HL-60 (cell line): ENCODE results near the gene MAP2K2.
"Not testable (repeated sequence)": the region's sequence is repeated elsewhere in the genome, so short reads cannot be mapped to it uniquely, and the experiment has no call there.

Experiments
- DNase-seq, 2 experiments: peaks; one replicate each; pipeline ENCODE4 v3.0.0-alpha.2; 2010 to 2020; ENCODE audit warnings: low read depth in 1 of 2, low spot score in 1 of 2
- H3K27ac ChIP-seq: fragments of 250-450 bp; sonication (Bioruptor Pico); replicated peaks from 2 replicates; pipeline ENCODE4 v1.5.1; 2020; ENCODE audit warnings: mild to moderate bottlenecking, moderate library complexity
- H3K27me3 ChIP-seq: fragments of 250-450 bp; sonication (Bioruptor Pico); 2 replicates; pipeline ENCODE4 v1.5.1; 2021; ENCODE audit warnings: mild to moderate bottlenecking, moderate library complexity; ENCODE audit not compliant: insufficient read depth, poor library complexity, severe bottlenecking
- H3K4me3 ChIP-seq: replicated peaks from 2 replicates; pipeline ENCODE4 v1.5.1; 2011; ENCODE audit warnings: mild to moderate bottlenecking, control low read depth, low read length; ENCODE audit not compliant: insufficient read depth
- CTCF ChIP-seq: IDR thresholded peaks from one replicate; pipeline ENCODE4 v1.5.1; 2011; ENCODE audit warnings: low read length, control low read depth, inconsistent platforms; ENCODE audit not compliant: insufficient read depth
- GABPA ChIP-seq: IDR thresholded peaks from 2 replicates; pipeline ENCODE4 v1.6.1; 2012; ENCODE audit warnings: low read depth
- POLR2AphosphoS5 ChIP-seq: IDR thresholded peaks from 2 replicates; pipeline ENCODE4 v1.6.1; 2012; ENCODE audit warnings: low read depth
- SPI1 ChIP-seq: IDR thresholded peaks from 2 replicates; pipeline ENCODE4 v1.6.1; 2012; ENCODE audit warnings: low read depth, mild to moderate bottlenecking, borderline replicate concordance
- TF ChIP-seq, protein P1 (sequence below): IDR thresholded peaks from 2 replicates; pipeline ENCODE4 v1.6.1; 2012; ENCODE audit warnings: low read depth; ENCODE audit not compliant: insufficient replicate concordance

MAP2K2 gene

DNA sequence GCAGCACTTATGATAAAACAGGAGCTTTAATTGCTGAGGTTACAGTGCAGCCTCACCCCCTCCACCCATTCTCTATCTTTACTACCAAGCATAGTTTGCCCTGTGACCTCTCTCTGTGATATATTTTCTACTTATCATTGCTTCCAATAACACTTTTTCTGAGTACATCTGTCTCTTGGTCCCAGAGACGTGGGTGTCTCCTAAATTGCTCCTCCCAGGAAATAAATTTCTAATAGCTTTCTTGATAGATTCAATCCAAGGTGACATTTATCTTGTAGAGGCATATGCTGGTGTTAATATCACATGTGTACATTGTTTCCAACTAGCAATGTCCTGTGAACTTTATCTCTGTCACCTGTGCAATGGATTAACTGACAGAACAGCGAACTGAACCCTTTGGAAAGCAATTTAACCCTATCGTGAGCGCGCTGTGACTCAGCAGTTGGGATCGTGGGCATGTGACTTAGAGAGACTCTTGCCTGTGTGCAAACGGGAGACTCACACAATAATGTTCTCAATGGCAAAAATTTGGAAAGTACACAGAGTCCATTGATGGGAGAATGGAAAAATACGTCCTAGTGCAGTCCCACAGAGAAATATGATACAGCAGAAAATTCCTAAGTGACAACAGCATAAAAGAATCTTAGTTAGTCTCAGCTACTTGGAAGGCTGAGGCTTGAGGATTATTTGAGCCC lies 7.0 kb upstream of the MAP2K2 start:
- no peak overlapping the region for H3K27ac ChIP-seq
- no peak for DNase-seq
- H3K4me3 ChIP-seq = no peak overlapping the region
- H3K27me3 ChIP-seq = no peaks in the 10 kb centered on the region
- TF ChIP-seq POLR2AphosphoS5 (no peak), CTCF (no peak)

DNA sequence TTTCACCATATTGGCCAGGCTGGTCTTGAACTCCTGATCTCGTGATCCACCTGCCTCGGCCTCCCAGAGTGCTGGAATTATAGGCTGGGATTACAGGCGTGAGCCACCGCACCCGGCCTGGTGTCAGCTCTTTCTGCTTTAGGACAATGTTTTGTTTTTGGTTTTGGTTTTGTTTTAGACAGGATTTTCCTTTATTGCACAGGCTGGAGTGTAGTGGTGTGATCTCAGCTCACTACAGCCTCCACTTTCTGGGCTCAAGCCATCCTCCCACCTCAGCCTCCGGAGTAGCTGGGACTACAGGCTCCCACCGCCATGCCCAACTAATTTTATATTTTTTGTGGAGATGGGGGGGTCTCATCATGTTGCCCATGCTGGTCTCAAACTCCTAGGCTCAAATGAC lies 5.1 kb upstream of the MAP2K2 start:
- DNase-seq, H3K4me3 ChIP-seq, H3K27me3 ChIP-seq, H3K27ac ChIP-seq: not testable (repeated sequence)

DNA sequence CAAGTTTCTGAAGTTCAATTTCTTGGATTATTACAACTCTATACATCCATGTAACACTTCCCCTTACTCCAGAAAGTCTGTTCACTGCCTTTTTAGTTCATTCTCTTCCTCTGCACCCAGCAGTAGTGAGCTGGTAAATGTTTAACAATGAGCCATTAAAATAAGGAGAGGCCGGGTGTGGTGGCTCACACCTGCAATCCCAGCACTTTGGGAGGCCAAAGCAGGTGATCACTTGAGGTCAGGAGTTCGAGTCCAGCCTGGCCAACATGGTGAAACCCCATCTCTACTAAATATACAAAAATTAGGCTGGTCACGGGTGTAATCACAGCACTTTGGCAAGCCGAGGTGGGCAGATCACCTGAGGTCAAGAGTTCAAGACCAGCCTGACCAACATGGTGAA lies 3.4 kb upstream of the MAP2K2 start:
- H3K27ac ChIP-seq, H3K4me3 ChIP-seq, H3K27me3 ChIP-seq: not testable (repeated sequence)

DNA sequence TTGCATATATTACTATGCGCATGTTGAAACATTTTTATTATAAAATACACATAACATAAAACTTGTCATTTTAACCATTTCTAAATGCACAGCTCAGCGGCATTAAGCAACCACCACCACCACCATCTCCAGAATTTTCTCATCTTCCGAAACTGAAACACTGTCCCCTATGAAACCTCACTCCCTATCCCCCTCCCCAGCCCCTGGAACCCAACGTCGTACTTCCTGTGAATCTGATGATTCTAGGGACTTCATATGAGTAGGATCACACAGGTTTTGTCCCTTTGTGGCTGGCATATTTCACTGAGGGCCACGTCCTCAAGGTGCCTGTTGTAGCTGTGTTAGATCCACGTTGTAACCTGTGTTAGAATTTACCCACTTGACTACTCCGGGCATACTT lies 716 bp upstream of the MAP2K2 start:
- no peak overlapping the region for H3K4me3 ChIP-seq
- H3K27ac ChIP-seq = peak overlapping the region; percentile 48
- TF ChIP-seq, protein P1, sequence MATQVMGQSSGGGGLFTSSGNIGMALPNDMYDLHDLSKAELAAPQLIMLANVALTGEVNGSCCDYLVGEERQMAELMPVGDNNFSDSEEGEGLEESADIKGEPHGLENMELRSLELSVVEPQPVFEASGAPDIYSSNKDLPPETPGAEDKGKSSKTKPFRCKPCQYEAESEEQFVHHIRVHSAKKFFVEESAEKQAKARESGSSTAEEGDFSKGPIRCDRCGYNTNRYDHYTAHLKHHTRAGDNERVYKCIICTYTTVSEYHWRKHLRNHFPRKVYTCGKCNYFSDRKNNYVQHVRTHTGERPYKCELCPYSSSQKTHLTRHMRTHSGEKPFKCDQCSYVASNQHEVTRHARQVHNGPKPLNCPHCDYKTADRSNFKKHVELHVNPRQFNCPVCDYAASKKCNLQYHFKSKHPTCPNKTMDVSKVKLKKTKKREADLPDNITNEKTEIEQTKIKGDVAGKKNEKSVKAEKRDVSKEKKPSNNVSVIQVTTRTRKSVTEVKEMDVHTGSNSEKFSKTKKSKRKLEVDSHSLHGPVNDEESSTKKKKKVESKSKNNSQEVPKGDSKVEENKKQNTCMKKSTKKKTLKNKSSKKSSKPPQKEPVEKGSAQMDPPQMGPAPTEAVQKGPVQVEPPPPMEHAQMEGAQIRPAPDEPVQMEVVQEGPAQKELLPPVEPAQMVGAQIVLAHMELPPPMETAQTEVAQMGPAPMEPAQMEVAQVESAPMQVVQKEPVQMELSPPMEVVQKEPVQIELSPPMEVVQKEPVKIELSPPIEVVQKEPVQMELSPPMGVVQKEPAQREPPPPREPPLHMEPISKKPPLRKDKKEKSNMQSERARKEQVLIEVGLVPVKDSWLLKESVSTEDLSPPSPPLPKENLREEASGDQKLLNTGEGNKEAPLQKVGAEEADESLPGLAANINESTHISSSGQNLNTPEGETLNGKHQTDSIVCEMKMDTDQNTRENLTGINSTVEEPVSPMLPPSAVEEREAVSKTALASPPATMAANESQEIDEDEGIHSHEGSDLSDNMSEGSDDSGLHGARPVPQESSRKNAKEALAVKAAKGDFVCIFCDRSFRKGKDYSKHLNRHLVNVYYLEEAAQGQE = no peak
- TF ChIP-seq GABPA (no peak), CTCF (no peak), POLR2AphosphoS5 (no peak), SPI1 (no peak)
- no peaks in the 10 kb centered on the region for H3K27me3 ChIP-seq
- DNase-seq = no peak

More for the DNA sequence above, 3.4 kb upstream of the MAP2K2 start:
- not testable (repeated sequence) for DNase-seq

GRCh38 chr19:4122480-4122879 lies 1.4 kb downstream of the MAP2K2 start:
- H3K27me3 ChIP-seq = no peaks in the 10 kb centered on the region
- DNase-seq = no peak
- H3K4me3 ChIP-seq = peak overlapping the region; percentile 96
- H3K27ac ChIP-seq = no peak overlapping the region
- TF ChIP-seq SPI1 = no peak
- TF ChIP-seq CTCF = no peak
- TF ChIP-seq, protein P1 = no peak
- no peak for TF ChIP-seq POLR2AphosphoS5
- TF ChIP-seq GABPA = no peak
